H7 (cell line): ENCODE results near the gene ZBTB34. TPM values are rescaled to one million over a fixed set of nuclear protein-coding genes. Genes with fewer than 3 reads are reported as not detected.

Experiments
- total RNA-seq: library from RNA; depleted of rRNA; stranded (reverse); fragments of >200 nt; shearing (Covaris generic); gene quantifications from 2 replicates; pipeline ENCODE4 v1.2.3, GENCODE V29; 2014; rRNA removed

Gene ZBTB34
- total RNA-seq, 1 experiment from 2014 or later = 11.2 TPM

Other genes starting within 250 kb of the ZBTB34 start
- gene LMX1B, start 246.7 kb upstream of the ZBTB34 start, total RNA-seq = 8.7 and 16.7 TPM in 2 replicates
- gene ZBTB43, start 55.6 kb upstream of the ZBTB34 start, total RNA-seq = 7.2 and 7.6 TPM in 2 replicates
- gene RALGPS1, start 54.1 kb downstream of the ZBTB34 start, total RNA-seq = 6.4 and 8.8 TPM in 2 replicates